GM18498 (cell line): ENCODE measurements around the gene ATRNL1.

Experiments used
- ATAC-seq: cut with Tn5 transposase; IDR thresholded peaks from one replicate; pipeline ENCODE4 v1.9.1; 2021; ENCODE audit warnings: mild to moderate bottlenecking, moderate library complexity; ENCODE audit not compliant: unreplicated experiment

Gene ATRNL1

GRCh38 chr10:115593060-115593459 lies 499.9 kb downstream of the ATRNL1 start:
- no peak for ATAC-seq

DNA sequence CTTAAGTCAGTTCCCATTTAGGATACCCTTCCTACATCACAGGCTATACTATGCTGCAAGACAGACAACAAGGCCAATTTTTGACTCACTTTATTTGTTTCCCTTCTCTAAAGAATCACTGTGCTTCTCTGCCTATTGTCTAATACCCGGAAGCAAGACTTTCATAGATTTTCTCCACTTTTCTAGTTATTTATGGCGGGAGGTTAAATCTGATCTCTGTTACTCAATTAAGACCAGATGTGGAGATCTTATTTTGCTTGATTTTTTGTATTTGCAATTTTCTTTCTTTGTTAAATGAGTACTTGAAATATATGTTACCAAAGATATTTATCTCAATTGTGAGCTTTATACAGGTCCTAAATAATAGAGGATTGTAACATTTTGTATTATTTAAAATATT lies 511.5 kb downstream of the ATRNL1 start:
- no peak for ATAC-seq

GRCh38 chr10:115606086-115606485 lies 512.9 kb downstream of the ATRNL1 start:
- no peak for ATAC-seq

- ATAC-seq = no peak
Measured at GRCh38 chr10:115606741-115607140, 513.6 kb downstream of the ATRNL1 start.

- no peak for ATAC-seq
Measured at GRCh38 chr10:115624448-115624847, 531.3 kb downstream of the ATRNL1 start.

DNA sequence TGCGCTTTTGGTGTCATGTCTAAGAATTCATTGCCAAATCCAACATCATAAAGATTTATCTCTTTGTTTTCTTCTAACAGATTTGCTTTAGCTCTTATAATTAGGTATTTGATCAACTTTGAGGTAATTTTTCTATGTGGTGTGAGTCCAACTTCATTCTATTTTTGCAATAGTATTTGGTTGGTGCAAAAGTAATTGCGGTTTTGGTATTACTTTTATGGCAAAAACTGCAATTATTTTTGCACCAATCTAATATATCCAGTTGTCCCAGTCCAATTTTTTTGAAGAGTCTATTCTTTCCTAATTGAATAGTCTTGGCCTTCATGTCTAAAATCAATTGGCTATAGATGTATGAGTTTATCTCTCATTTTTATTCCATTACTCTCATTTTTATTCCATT lies 535.5 kb downstream of the ATRNL1 start:
- ATAC-seq = no peak

DNA sequence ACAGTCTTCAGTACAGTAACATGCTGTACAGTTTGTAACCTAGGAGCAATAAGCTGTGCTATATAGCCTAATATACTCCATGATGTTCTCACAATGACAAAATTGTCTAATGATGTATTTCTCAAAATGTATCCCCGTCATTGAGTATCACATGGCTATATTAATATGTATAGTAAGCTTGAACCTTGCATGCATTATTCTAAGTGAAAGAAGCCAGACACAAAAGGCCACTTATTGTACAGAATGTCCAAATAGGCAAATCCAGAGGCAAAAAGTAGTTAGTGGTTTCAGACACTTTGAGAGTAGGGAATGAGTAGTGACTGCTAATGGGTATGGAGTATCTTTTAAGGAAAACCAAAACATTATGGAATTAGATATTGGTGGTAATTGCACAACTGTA lies 545.1 kb downstream of the ATRNL1 start:
- ATAC-seq = no peak

DNA sequence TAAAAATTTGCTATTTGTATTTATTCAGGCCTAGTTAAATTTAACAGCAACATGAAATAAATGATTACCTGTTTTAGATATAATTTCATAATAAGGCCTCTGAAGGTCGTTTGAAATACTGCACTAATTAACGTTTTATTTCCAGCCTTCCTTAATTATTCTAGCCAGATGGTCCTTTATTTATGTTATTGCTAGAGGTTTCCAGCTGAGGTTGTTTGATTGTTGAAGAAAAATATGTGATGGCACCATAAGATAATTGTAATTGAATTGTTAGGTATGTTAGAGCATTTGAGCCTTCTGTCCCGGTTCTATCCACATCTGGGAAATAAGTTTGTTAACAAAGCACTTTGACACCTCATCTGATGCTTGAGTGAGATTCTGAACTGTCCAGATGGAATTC lies 556.1 kb downstream of the ATRNL1 start:
- no peak for ATAC-seq

DNA sequence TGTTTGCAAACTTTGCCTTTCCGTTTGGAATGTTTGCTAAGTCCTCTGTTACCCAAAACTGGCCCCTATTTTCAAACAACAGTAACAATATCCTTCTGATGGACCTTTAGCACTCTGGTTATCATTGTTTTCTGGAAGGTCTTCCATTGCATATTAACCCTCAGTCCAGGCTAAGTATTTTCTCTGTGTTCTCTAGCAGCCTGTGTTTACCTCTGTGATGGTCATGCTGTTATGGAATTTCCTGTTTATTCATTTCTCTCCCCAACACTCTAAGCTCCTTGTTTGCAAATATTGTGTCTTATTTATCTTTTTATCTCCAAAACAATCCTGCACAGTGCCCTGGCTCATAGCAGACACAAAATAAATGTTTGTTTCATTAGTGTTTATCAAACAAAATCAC lies 560.3 kb downstream of the ATRNL1 start:
- no peak for ATAC-seq

- ATAC-seq = no peak
Measured at GRCh38 chr10:115654961-115655360, 561.8 kb downstream of the ATRNL1 start.

DNA sequence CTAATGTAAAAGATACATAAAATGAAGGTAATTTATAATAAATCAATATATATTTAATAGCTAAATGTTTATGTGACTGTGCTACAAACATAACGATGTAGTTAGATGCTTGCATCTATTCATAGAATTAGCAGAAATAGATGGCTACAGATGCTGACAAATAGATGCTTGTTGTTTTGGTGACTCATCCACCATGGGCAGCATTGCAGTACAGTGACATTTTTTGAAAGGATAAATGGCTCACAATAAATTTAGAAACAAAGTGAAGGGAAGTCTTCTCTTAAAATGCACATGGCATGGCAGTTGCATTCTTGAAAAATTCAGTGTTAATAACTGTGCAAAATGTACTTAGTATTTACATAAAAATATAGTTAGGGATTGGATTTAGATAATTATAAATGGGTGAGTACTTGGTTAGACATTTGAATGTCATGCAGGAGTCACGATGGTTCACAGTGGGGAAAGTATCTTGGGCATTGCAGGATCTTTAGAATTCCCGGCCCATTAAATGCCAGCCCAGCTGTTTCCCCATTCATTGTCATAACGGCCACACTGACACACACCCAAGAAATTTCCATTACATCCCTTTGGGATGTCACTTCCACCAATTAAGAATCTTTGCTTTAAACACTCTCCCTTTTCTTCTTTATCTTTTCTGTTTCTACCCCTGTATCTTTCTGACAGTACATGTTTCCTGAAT lies 564.1 kb downstream of the ATRNL1 start:
- no peak for ATAC-seq

DNA sequence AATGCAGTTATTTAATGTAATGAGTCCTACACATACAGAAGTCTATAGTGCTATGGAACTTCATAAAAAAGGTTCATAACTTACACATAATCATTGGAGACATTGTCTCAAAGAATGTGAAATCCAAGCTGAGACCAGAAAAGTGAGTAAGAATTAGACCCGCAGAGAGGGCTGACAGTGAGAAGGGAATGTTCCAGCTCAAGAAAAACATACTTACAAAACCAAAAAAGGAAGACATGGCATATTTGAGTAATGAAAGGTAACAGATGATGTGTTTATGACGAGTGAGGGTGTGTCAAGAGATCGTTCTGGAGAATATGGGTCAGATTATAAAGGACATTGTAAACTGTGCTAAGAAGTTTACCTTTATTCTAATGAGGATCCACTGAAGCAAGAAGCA lies 566.5 kb downstream of the ATRNL1 start:
- no peak for ATAC-seq

GRCh38 chr10:115660391-115660790 lies 567.2 kb downstream of the ATRNL1 start:
- no peak for ATAC-seq

DNA sequence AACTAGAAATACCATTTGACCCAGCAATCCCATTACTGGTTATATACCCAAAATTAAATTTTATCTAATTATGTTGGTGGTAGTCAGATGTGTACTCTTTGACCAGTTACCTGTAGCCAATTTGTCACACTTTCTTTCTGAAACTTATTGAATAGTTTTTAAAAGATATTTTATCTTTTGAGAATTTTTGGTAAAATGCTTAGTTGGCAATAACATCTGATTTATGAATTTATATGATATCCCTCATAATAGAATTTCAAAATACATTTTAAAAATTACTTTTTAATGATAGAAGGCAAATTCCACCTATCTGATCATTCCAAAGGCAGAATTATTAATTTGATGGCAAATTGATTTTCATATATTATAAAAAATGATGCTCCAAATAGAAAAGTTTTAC lies 569.3 kb downstream of the ATRNL1 start:
- no peak for ATAC-seq

GRCh38 chr10:115665549-115665948 lies 572.4 kb downstream of the ATRNL1 start:
- ATAC-seq = no peak

- ATAC-seq = no peak
Measured at GRCh38 chr10:115674496-115674895, 581.3 kb downstream of the ATRNL1 start.

DNA sequence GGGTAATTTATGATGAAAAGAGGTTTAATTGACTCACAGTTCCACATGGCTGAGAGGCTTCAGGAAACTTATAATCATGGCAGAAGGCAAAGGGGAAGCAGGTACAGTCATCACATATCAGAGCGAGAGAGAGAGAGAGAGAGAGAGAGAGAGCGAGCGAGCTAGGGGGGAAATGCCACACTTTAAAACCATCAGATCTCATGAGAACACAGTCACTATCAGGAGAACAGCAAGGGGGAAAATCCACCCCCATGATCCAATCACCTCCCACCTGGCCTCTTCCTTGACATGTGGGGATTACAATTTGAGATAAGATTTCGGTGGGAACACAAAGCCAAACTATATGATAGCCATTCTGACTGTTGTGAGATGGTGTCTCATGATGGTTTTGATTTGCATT lies 603.6 kb downstream of the ATRNL1 start:
- ATAC-seq = no peak

DNA sequence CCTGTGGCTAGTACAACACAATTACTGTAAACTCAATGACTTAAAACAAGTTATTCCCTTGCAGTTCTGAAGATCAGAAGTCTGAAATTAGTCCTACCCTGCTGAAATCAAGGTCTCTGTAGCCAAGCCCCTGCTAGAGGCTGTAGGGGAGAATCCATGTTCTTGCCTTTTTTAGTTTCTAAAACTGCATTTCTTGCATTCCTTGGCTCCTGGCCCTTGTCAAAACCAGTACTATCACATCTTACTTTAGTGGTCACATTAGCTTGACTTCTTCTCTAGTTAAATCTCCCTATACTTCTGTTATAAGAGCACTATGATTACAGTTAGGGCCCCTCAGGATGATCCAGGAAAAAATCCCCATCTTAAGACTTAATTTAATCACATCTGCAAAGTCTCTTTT lies 612.9 kb downstream of the ATRNL1 start:
- no peak for ATAC-seq

DNA sequence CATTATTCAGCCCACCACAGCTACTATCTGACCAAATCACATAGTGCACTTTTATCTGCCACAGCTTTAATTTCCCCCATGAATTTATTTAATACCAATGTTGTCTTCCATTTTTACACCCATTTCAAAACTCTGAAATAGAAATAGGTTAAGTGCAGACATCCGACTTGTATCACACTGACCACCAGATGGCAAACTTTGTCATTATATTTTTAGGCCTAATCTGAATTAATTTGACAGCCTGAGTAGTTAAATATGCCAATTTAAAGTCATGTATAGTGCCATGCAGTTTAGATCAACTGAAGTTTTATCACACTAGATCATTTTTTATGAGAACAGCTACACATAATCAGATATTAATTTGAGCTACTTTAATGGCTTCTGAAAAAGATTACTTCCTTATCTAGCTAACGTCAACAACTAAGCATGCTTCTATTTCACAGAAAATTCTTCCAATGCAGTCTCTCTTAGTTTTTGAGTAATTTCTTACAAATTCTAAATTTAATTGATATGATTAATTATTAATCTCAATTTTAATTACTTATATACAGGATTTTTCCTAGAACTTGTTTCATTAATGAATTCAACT lies 613.4 kb downstream of the ATRNL1 start:
- no peak for ATAC-seq

- ATAC-seq = no peak
Measured at GRCh38 chr10:115710136-115710535, 617.0 kb downstream of the ATRNL1 start.

- no peak for ATAC-seq
Measured at GRCh38 chr10:115711306-115711705, 618.1 kb downstream of the ATRNL1 start.

GRCh38 chr10:115720121-115720520 lies 627.0 kb downstream of the ATRNL1 start:
- ATAC-seq = no peak

DNA sequence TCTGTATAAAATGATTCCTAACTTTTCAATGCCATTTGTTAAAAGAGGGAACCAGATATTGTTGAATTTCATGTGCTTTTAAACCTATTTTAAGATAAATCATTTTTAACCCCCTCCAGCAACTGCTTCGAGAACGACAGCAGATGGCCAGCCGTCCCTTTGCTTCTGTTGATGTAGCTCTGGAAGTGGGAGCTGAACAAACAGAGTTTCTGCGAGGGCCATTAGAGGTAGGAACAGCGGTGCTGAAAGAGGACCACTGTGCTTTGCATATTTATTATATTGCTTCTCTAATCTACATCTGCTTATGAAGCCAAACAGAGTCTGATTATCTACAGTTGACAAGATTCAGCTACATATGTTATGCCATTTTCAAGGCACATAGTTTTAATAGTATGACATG lies 634.0 kb downstream of the ATRNL1 start:
- no peak for ATAC-seq
